Duodenal mucosa (tissue), 2 donors: ENCODE results near the gene MBNL2.

Source experiments
- H3K27ac ChIP-seq: one replicate; pipeline ENCODE4 v1.7.0; 2013; ENCODE audit warnings: low read depth, low read length
- H3K27me3 ChIP-seq, 2 donors: one replicate each; pipeline ENCODE4 v1.7.0; 2013; ENCODE audit warnings: low read length in 2 of 2, control low read depth in 1 of 2; ENCODE audit not compliant: insufficient read depth in 2 of 2, control insufficient read depth in 1 of 2
- H3K36me3 ChIP-seq, 2 donors: one replicate each; pipeline ENCODE4 v1.7.0; 2013; ENCODE audit warnings: low read length in 2 of 2, control low read depth in 1 of 2; ENCODE audit not compliant: insufficient read depth in 2 of 2, control insufficient read depth in 1 of 2
- H3K4me1 ChIP-seq, 2 donors: one replicate each; pipeline ENCODE4 v1.7.0; 2013; ENCODE audit warnings: low read length in 2 of 2, control low read depth in 1 of 2; ENCODE audit not compliant: insufficient read depth in 2 of 2, control insufficient read depth in 1 of 2
- H3K4me3 ChIP-seq, 2 donors: one replicate each; pipeline ENCODE4 v1.7.0; 2013; ENCODE audit warnings: low read length in 2 of 2, low read depth in 1 of 2
- H3K9ac ChIP-seq, 2 donors: one replicate each; pipeline ENCODE4 v1.7.0; 2013; ENCODE audit warnings: low read length in 2 of 2, low read depth in 1 of 2
- H3K9me3 ChIP-seq, 2 donors: one replicate each; pipeline ENCODE4 v1.7.0; 2013; ENCODE audit warnings: low read length in 2 of 2, control low read depth in 1 of 2; ENCODE audit not compliant: control insufficient read depth in 1 of 2

The MBNL2 gene

GRCh38 chr13:97287047-97287383 lies 64.9 kb downstream of the MBNL2 start:
- Histone ChIP-seq H3K9me3 (no peaks in the 10 kb centered on the region), H3K4me3 (no peak overlapping the region), H3K9ac (no peak overlapping the region), H3K27ac (no peak overlapping the region), H3K4me1 (no peaks in the 10 kb centered on the region), H3K27me3 (no peaks in the 10 kb centered on the region), H3K36me3 (peaks cover 0 to 8% of the 10 kb centered on the region in 2 donors)

GRCh38 chr13:97288486-97288900 lies 66.4 kb downstream of the MBNL2 start:
- Histone ChIP-seq H3K36me3 (peaks cover 0 to 3% of the 10 kb centered on the region in 2 donors), H3K9ac (no peak overlapping the region), H3K4me3 (no peak overlapping the region), H3K4me1 (no peaks in the 10 kb centered on the region), H3K9me3 (no peaks in the 10 kb centered on the region), H3K27me3 (no peaks in the 10 kb centered on the region), H3K27ac (no peak overlapping the region)

GRCh38 chr13:97289514-97290298 lies 67.6 kb downstream of the MBNL2 start:
- Histone ChIP-seq H3K27me3 (no peaks in the 10 kb centered on the region), H3K4me3 (no peak overlapping the region), H3K4me1 (peaks cover 0 to under 1% of the 10 kb centered on the region in 2 donors), H3K27ac (no peak overlapping the region), H3K36me3 (peaks cover 0 to 3% of the 10 kb centered on the region in 2 donors), H3K9ac (no peak overlapping the region), H3K9me3 (no peaks in the 10 kb centered on the region)

- no peaks in the 10 kb centered on the region for H3K9me3 ChIP-seq
- no peak overlapping the region for H3K27ac ChIP-seq
- H3K4me1 ChIP-seq: peaks cover 14 to 31% of the 10 kb centered on the region in 2 donors
- no peak overlapping the region for H3K9ac ChIP-seq
- no peaks in the 10 kb centered on the region for H3K27me3 ChIP-seq
- H3K36me3 ChIP-seq: peaks cover 0 to 11% of the 10 kb centered on the region in 2 donors
- no peak overlapping the region for H3K4me3 ChIP-seq
Observed at GRCh38 chr13:97295283-97296182, 73.4 kb downstream of the MBNL2 start.

- Histone ChIP-seq H3K9ac (no peak overlapping the region), H3K27ac (no peak overlapping the region), H3K9me3 (no peaks in the 10 kb centered on the region), H3K27me3 (no peaks in the 10 kb centered on the region), H3K4me3 (no peak overlapping the region), H3K36me3 (peaks cover 0 to 11% of the 10 kb centered on the region in 2 donors), H3K4me1 (peaks cover 14 to 31% of the 10 kb centered on the region in 2 donors)
Observed at GRCh38 chr13:97296740-97297139, 74.6 kb downstream of the MBNL2 start.

GRCh38 chr13:97298816-97299215 lies 76.7 kb downstream of the MBNL2 start:
- Histone ChIP-seq H3K9ac (no peak overlapping the region), H3K4me1 (peaks cover 14 to 41% of the 10 kb centered on the region in 2 donors), H3K9me3 (no peaks in the 10 kb centered on the region), H3K4me3 (no peak overlapping the region), H3K27ac (no peak overlapping the region), H3K27me3 (no peaks in the 10 kb centered on the region), H3K36me3 (peaks cover 0 to 11% of the 10 kb centered on the region in 2 donors)

GRCh38 chr13:97300871-97301270 lies 78.7 kb downstream of the MBNL2 start:
- Histone ChIP-seq H3K27me3 (no peaks in the 10 kb centered on the region), H3K36me3 (peaks cover 0 to 11% of the 10 kb centered on the region in 2 donors), H3K9ac (no peak overlapping the region), H3K4me1 (peaks cover 8 to 28% of the 10 kb centered on the region in 2 donors), H3K27ac (no peak overlapping the region), H3K4me3 (no peak overlapping the region), H3K9me3 (no peaks in the 10 kb centered on the region)

GRCh38 chr13:97301382-97302095 lies 79.4 kb downstream of the MBNL2 start:
- H3K4me3 ChIP-seq: no peak overlapping the region
- no peaks in the 10 kb centered on the region for H3K27me3 ChIP-seq
- peaks cover 14 to 26% of the 10 kb centered on the region in 2 donors for H3K4me1 ChIP-seq
- no peak overlapping the region for H3K27ac ChIP-seq
- no peak overlapping the region for H3K9ac ChIP-seq
- H3K9me3 ChIP-seq: no peaks in the 10 kb centered on the region
- peaks cover 0 to 11% of the 10 kb centered on the region in 2 donors for H3K36me3 ChIP-seq

GRCh38 chr13:97302611-97303010 lies 80.5 kb downstream of the MBNL2 start:
- Histone ChIP-seq H3K9me3 (no peaks in the 10 kb centered on the region), H3K27me3 (no peaks in the 10 kb centered on the region), H3K36me3 (peaks cover 0 to 5% of the 10 kb centered on the region in 2 donors), H3K27ac (no peak overlapping the region), H3K4me3 (no peak overlapping the region), H3K4me1 (peaks cover 12 to 27% of the 10 kb centered on the region in 2 donors), H3K9ac (no peak overlapping the region)
